ENCODE data around the gene LIX1L. TPM values are rescaled to one million over a fixed set of nuclear protein-coding genes. Genes with fewer than 3 reads are reported as not detected.

LIX1L gene
- total and polyA plus RNA-seq, 2 donors (not counting 1 experiment from before 2014, with no cell fraction given): 14.4 to 31.7 TPM

DNA sequence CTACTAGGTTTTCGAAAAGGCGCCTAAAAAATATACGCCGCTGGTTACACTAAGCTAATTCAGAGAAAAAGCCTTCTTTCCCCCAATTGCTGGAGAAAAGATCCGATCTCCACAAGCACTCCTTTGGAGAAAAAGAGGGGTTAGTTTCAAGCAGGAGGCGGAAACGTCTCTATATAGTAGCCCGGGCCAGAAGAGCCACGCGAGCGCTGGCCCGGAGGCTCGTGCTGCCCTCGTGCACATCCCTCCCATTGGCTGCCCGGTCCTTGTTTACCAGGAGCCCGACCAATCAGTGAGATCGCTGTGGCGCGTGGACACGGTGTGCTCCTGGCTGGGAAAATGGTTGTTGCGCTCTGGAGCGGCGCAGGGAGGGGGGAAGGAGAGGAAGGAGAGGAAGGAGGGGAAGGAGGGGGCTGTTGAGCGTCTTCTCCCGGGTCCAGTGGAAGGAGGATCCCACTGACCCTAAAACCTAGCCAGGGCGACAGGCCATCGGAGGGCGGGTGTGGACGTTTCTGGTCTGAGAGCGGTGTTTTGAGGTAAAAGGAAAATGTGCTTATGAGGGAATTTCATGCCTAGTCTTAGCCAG is 38.7 kb upstream of the LIX1L start, which contains the start of gene TXNIP:
TSS of gene TXNIP (minus strand) at position 147 of the 583 bp plus-strand sequence. CDS start 313 bp downstream, outside the sequence.
- Mint-ChIP-seq H3K27me3 (no peaks in the 10 kb centered on the region), H3K27ac (peak within 1 kb of the TSS; percentile 100), H3K9me3 (ENCODE audit: insufficient read depth) (no peaks in the 10 kb centered on the region), H3K4me3 (peak within 1 kb of the TSS; percentile 95), H3K4me1 (peaks cover 73% of the 10 kb centered on the region)
- peaks cover 49% of the 10 kb centered on the region for H3K79me2 ChIP-seq (ENCODE audit: control insufficient read depth, insufficient read depth, low read length)
- H3K4me1 ChIP-seq (ENCODE audit: control insufficient read depth in 2 of 2, insufficient read depth in 2 of 2, low read length in 2 of 2): peaks cover 56 to 67% of the 10 kb centered on the region in 2 donors
- H3K27me3 ChIP-seq (replicated peaks in 1 of 4; ENCODE audit: control extremely low read depth in 1 of 4, control insufficient read depth in 3 of 4, insufficient read depth in 4 of 4, low read length in 3 of 4): no peaks in the 10 kb centered on the region
- H3K9ac ChIP-seq (ENCODE audit: low read length): peak within 1 kb of the TSS; percentile 81
- H3K9me3 ChIP-seq (ENCODE audit: control extremely low read depth in 1 of 3, control insufficient read depth in 2 of 3, insufficient read depth in 1 of 3, low read length in 2 of 3): no peaks in the 10 kb centered on the region
- H4K20me1 ChIP-seq (ENCODE audit: control insufficient read depth, insufficient read depth, low read length, poor library complexity, severe bottlenecking): peaks cover 39% of the 10 kb centered on the region
- DNase-seq (peak; percentile 89), ATAC-seq (ENCODE audit: low read depth) (peak; percentile 72)
- no peak for TF ChIP-seq EZH2 (IDR thresholded peaks at IDR 0.05; ENCODE audit: borderline replicate concordance, insufficient read depth, low read depth, low read length, poor library complexity, severe bottlenecking)
- TF ChIP-seq, protein P1, sequence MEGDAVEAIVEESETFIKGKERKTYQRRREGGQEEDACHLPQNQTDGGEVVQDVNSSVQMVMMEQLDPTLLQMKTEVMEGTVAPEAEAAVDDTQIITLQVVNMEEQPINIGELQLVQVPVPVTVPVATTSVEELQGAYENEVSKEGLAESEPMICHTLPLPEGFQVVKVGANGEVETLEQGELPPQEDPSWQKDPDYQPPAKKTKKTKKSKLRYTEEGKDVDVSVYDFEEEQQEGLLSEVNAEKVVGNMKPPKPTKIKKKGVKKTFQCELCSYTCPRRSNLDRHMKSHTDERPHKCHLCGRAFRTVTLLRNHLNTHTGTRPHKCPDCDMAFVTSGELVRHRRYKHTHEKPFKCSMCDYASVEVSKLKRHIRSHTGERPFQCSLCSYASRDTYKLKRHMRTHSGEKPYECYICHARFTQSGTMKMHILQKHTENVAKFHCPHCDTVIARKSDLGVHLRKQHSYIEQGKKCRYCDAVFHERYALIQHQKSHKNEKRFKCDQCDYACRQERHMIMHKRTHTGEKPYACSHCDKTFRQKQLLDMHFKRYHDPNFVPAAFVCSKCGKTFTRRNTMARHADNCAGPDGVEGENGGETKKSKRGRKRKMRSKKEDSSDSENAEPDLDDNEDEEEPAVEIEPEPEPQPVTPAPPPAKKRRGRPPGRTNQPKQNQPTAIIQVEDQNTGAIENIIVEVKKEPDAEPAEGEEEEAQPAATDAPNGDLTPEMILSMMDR (IDR thresholded peaks at IDR 0.05): no peak
- WGBS (ENCODE audit: insufficient coverage): under 1% methylated on average over 26 of the region's 30 CpGs
- peak within 1 kb of the TSS; percentile 82 to 96 for H3K27ac ChIP-seq (ENCODE audit: low read length in 2 of 2)
- peak within 1 kb of the TSS; percentile 80 for H3K4me2 ChIP-seq (replicated peaks; ENCODE audit: low read depth, low read length, poor library complexity, severe bottlenecking)
- H2AFZ ChIP-seq (ENCODE audit: insufficient read depth, low read depth, low read length, poor library complexity, severe bottlenecking): peak within 1 kb of the TSS; percentile 59
- ChIA-PET POLR2A (interaction anchor here (1.0 to 12.1 kb wide), 5 partner anchors 10 to 78 kb away, joined by 4 to 131 read pairs (median 31); partner anchors contain the start of gene PEX11B), CTCF (interaction anchor here (0.6 to 14.8 kb wide), 7 partner anchors 8 to 151 kb away, joined by 3 to 207 read pairs (median 8); partner anchors contain the start of genes LIX1L, NUDT17 and RBM8A)
- H3K4me3 ChIP-seq (ENCODE audit: control extremely low read depth in 1 of 5, extremely low read depth in 1 of 5, insufficient read depth in 1 of 5, low read depth in 2 of 5, low read length in 4 of 5): peak within 1 kb of the TSS; percentile 81 to 100 (median 95)
- intact Hi-C loops (cut with micrococcal nuclease): loop anchor here (1.0 to 5.0 kb wide), 7 partner anchors 11 to 139 kb away; partner anchors contain the start of genes LIX1L, PEX11B and PIAS3
- H3K36me3 ChIP-seq (replicated peaks in 1 of 2; ENCODE audit: control extremely low read depth in 1 of 2, control insufficient read depth in 1 of 2, extremely low read depth in 1 of 2, insufficient read depth in 2 of 2, low read length in 1 of 2): peaks cover 12 to 40% of the 10 kb centered on the region in 2 experiments
